GM12875 (cell line): ENCODE results near the gene CYP2B6.

Experiments used
- H3K4me3 ChIP-seq: one replicate; pipeline ENCODE4 v1.5.1; 2011; ENCODE audit warnings: low read depth, low read length, control low read depth
- CTCF ChIP-seq: IDR thresholded peaks from 2 replicates; pipeline ENCODE4 v1.5.1; 2011; ENCODE audit warnings: low read depth, mild to moderate bottlenecking, control low read depth, inconsistent platforms, low read length, moderate library complexity, borderline replicate concordance; ENCODE audit not compliant: insufficient read depth

CYP2B6 gene

GRCh38 chr19:41064974-41065569, 74.0 kb downstream of the CYP2B6 start:
- no peak for TF ChIP-seq CTCF
- H3K4me3 ChIP-seq: no peak overlapping the region
